Immature natural killer cell (primary cell): Measurements from ENCODE around the gene USP6NL. TPM values are rescaled to one million over a fixed set of nuclear protein-coding genes. Genes with fewer than 3 reads are reported as not detected.

Experiments used
- DNase-seq, 3 donors: peaks; one replicate each; pipeline ENCODE4 v3.0.0; 2022; ENCODE audit warnings: mixed read lengths in 1 of 3
- H3K27ac Mint-ChIP-seq, 6 donors: one replicate each; pipeline ENCODE4 v1.8.0; 2020; ENCODE audit warnings: mixed read lengths in 6 of 6, mild to moderate bottlenecking in 5 of 6, inconsistent platforms in 4 of 6, moderate library complexity in 3 of 6
- H3K27me3 Mint-ChIP-seq, 3 donors: one replicate each; pipeline ENCODE4 v1.8.0; 2020 to 2021; ENCODE audit warnings: low read depth in 3 of 3, mild to moderate bottlenecking in 3 of 3, mixed read lengths in 3 of 3, moderate library complexity in 3 of 3, inconsistent platforms in 1 of 3
- H3K36me3 Mint-ChIP-seq, 3 donors: one replicate each; pipeline ENCODE4 v1.8.0; 2020; ENCODE audit warnings: mixed read lengths in 3 of 3, inconsistent platforms in 2 of 3, mild to moderate bottlenecking in 2 of 3
- H3K4me1 Mint-ChIP-seq, 2 donors: one replicate each; pipeline ENCODE4 v1.8.0; 2020; ENCODE audit warnings: inconsistent platforms in 2 of 2, mild to moderate bottlenecking in 2 of 2, mixed read lengths in 2 of 2, moderate library complexity in 1 of 2
- H3K4me3 Mint-ChIP-seq, 5 donors: one replicate each; pipeline ENCODE4 v1.8.0; 2020; ENCODE audit warnings: mild to moderate bottlenecking in 5 of 5, mixed read lengths in 5 of 5, inconsistent platforms in 3 of 5, moderate library complexity in 3 of 5
- H3K9me3 Mint-ChIP-seq, 6 donors: one replicate each; pipeline ENCODE4 v1.8.0; 2020; ENCODE audit warnings: mild to moderate bottlenecking in 6 of 6, mixed read lengths in 6 of 6, inconsistent platforms in 4 of 6, moderate library complexity in 3 of 6
- polyA plus RNA-seq, 3 donors: library from polyadenylated mRNA; unstranded; fragments of 300-500 nt; fragmentation: Illumina TruSeq; gene quantifications; one replicate each; pipeline ENCODE4 v1.2.3, GENCODE V29; 2021

USP6NL gene
- polyA plus RNA-seq, result 1 to 10 TPM in 2 of 3 donors, under 1 TPM in 1; 0.08 to 2.3 (median 1.1) TPM

DNA sequence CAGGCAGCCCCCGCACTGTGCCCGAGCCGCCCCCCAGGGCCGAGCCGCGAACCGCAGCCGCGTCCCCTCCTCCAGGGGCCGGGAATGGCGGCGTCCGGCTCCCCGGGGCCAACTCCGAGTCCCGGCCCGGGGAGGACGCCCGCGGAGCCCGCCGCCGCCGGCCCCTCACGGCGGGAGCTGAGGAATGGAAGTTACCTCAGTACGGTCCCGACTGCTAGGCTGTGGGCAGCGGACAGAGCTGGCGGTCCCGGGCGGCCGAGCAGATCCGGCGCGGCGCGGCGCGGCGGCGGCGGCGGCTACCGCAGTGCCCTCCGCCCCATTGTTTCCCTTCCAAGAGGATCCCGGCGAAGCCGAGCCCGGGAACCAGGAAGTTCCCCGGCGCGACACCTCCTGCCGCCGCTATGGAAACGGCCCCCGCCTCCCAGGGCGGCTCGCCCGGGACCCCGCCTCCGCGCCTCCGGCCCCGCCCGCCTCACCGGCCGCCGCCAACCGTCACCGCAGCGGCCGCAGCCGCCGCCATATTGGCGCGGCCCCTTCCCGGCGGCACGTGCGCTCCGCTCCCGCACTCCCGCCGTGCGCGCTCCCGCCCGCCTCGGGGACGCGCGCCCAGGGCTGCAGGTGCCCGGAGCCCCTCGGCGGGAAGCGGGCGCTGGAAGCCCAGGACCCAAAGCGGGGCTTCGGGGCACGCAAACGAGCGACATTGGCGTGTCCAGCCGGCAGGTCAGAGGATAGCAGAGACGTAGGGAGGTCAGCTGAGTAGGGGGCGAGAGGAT, at the start of gene USP6NL:
TSS of gene USP6NL (minus strand) at position 403 of the 773 bp plus-strand sequence. CDS start 14,016 bp downstream, outside the sequence.
- peak; percentile 40 to 57 (median 51) for DNase-seq
- Mint-ChIP-seq H3K9me3 (no peaks in the 10 kb centered on the region), H3K36me3 (no peaks in the 10 kb centered on the region), H3K27me3 (peaks cover 16 to 22% (median 21%) of the 10 kb centered on the region in 3 donors), H3K4me3 (peak within 1 kb of the TSS; percentile 90 to 93 (median 93)), H3K4me1 (peaks cover 12 to 22% of the 10 kb centered on the region in 2 donors), H3K27ac (peak within 1 kb of the TSS; percentile 30 to 82 (median 69))

DNA sequence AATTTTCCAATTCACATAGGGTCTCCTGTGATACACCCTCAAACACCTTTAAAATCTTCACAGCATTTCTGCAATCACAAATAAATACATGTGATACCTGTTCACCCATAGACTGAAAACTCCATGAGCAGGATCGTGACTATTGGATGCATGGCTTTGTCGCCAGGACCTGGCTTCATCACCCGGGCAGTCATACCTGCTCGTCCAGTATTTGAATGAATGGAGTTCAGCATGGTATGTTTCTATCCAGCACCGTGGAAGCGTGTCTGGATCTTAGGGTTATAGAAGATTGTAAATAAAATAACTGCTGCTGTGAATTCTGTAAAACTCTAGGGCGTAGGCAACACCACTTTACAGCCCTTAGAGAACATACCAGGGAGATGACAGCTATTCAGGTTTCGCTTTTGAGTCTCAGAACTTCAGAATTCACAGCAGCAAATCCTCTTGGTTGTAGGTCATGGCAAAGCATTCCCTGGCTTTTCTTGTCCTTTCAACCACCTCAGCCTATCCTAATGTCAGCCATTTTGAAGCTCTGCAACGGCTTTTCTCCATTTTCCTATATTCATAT, 47.4 kb upstream of the USP6NL start:
- Mint-ChIP-seq H3K4me1 (peaks cover 13 to 25% of the 10 kb centered on the region in 2 donors), H3K36me3 (no peaks in the 10 kb centered on the region), H3K27me3 (peaks cover 3 to 10% (median 7%) of the 10 kb centered on the region in 3 donors), H3K9me3 (peaks cover 0 to 2% (median 0%) of the 10 kb centered on the region in 6 donors), H3K27ac (no peak overlapping the region), H3K4me3 (no peak overlapping the region)
- no peak for DNase-seq

DNA sequence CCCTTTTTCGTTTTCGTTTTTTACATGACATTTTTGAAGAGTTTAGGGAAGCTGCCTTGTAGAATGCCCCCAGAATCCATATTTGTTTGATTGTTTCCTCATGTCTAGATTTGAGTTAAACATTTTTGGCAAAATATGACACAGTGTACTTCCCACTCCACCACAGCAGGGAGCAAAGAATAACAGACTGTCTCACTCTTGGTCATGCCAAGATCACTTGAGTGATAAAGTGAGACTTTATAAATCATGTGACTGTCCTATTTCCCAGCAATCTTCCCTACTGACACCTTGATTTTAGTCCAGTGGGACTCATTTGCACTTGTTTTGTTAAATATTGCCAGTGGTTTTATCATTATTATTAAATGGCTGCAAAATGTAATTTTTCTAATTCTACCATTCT, 44.4 kb upstream of the USP6NL start:
- Mint-ChIP-seq H3K36me3 (no peaks in the 10 kb centered on the region), H3K27me3 (peaks cover 3 to 12% (median 4%) of the 10 kb centered on the region in 3 donors), H3K27ac (no peak overlapping the region), H3K4me3 (no peak overlapping the region), H3K9me3 (no peaks in the 10 kb centered on the region), H3K4me1 (peaks cover 1% of the 10 kb centered on the region in 2 donors)
- no peak for DNase-seq

DNA sequence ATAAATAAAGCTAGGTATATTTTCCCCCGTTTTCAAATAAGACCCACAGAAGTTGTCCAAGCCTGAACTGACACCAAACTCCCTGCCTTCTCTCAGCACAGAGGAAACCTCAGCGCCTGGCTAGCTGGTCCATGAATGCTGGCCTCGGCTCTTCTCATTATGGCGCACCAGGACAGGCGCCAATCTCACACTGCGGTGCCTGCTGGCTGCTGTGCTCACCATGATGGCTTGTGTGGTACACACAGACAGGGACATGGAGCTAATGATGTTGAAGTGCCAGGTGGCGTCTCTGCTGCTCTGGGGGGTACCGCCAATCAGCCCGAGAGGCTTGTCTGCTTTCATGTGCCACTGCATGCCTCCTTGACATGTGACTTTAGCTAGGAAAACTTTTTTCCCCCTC, 43.2 kb upstream of the USP6NL start:
- Mint-ChIP-seq H3K4me1 (no peaks in the 10 kb centered on the region), H3K27ac (no peak overlapping the region), H3K36me3 (no peaks in the 10 kb centered on the region), H3K4me3 (no peak overlapping the region), H3K9me3 (no peaks in the 10 kb centered on the region), H3K27me3 (peaks cover 3 to 10% (median 3%) of the 10 kb centered on the region in 3 donors)
- no peak for DNase-seq

DNA sequence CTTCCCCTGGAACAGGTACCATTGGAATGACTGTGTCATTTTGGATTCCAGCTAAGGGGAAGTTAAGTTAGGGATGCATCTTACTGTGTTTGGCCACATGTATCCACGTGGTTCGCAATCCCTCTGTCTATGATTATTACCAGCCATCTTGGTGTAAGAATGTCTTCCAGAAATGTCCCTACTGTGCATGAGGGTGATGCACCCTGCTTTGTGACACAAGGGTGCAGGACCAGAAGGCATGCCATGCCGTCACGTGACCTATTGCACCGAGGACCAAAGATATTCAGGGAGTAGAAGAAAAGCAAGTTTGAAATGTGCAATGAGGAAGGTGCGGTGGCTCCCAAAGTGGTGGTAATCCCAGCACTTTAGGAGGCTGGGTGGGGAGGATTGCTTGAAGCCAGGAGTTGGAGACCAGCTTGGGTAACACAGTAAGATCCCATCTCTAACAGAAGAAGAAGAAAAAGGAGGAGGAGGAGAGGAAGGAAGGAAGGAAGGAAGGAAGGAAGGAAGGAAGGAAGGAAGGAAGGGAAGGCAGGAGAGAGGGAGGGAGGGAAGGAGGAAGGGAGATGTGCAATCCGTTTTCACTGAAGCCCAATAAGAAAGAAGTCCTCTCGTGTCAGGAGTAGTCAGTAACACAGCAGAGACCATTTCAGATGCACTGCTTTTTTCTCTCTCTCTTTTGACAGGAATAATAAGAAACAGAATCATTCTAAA, 42.5 kb upstream of the USP6NL start:
- H3K4me1 Mint-ChIP-seq, result no peaks in the 10 kb centered on the region
- no peaks in the 10 kb centered on the region for H3K9me3 Mint-ChIP-seq
- H3K27me3 Mint-ChIP-seq, result peaks cover 3 to 11% (median 3%) of the 10 kb centered on the region in 3 donors
- H3K36me3 Mint-ChIP-seq, result no peaks in the 10 kb centered on the region
- H3K27ac Mint-ChIP-seq, result no peak overlapping the region
- no peak for DNase-seq
- H3K4me3 Mint-ChIP-seq, result no peak overlapping the region

DNA sequence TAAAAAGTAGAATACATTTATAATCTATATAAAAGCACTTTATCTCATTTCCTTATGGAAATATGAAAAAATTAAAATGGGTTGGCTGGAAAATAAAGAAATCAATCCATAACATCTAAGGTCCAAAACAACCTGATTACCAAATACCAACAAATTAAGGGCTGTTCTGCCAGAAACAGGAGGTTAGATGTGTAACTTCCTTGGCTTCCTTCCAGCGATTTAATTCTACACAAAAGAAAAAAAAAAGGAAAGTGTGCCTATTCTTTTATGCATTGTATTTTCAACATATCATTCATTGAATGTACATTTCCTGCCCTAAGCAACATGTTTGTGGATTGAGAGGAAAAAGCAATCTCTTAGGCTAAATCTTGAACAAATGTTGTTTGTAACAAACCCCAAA, 36.2 kb upstream of the USP6NL start:
- Mint-ChIP-seq H3K4me3 (no peak overlapping the region), H3K27ac (no peak overlapping the region), H3K9me3 (no peaks in the 10 kb centered on the region), H3K4me1 (no peaks in the 10 kb centered on the region), H3K36me3 (no peaks in the 10 kb centered on the region), H3K27me3 (peaks cover 0 to 13% (median 3%) of the 10 kb centered on the region in 3 donors)
- DNase-seq, result no peak

DNA sequence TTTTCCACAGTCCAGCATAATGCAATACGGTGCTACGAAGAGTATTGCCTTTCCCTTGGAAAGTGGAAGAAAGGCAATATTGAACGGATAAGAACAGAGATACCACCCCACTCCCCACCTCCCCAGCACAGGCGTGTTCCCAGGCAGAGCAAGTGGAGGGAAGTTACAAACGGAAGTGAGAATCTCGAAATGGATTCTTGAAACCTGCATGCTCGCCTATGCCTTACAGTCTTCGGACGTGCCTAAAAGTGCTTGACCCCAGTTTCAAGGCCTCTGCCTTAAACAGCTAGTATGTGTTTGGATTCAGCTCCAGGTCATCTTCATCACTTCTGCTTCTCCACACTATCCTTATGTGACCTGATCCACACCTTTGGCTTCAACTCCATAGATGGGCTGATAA, 35.0 kb upstream of the USP6NL start:
- Mint-ChIP-seq H3K36me3 (no peaks in the 10 kb centered on the region), H3K4me3 (no peak overlapping the region), H3K9me3 (no peaks in the 10 kb centered on the region), H3K27me3 (peaks cover 0 to 16% (median 4%) of the 10 kb centered on the region in 3 donors), H3K4me1 (no peaks in the 10 kb centered on the region), H3K27ac (no peak overlapping the region)
- DNase-seq, result no peak

DNA sequence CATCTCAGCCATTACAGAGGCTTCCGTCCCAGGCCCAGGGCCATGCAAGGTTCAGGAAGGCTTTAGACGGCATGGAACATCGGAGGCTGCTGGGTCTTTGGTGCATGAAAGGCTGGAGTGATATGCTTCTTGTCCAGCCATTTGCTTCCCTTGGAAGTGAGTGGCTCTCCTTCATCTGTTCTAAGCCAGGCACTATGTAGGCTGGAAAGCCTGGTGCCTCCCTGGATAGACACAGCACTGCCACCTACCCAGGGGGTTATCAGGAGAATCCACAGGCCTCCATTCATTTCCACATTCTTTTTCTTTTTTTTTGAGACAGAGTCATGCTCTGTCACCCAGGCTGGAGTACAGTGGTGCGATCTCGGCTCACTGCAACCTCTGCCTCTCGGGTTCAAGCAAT, 31.6 kb upstream of the USP6NL start:
- Mint-ChIP-seq H3K9me3 (no peaks in the 10 kb centered on the region), H3K27me3 (peaks cover 0 to 21% (median 6%) of the 10 kb centered on the region in 3 donors), H3K36me3 (peaks cover 0 to 3% (median 0%) of the 10 kb centered on the region in 3 donors), H3K4me1 (no peaks in the 10 kb centered on the region), H3K27ac (no peak overlapping the region), H3K4me3 (no peak overlapping the region)
- no peak for DNase-seq

DNA sequence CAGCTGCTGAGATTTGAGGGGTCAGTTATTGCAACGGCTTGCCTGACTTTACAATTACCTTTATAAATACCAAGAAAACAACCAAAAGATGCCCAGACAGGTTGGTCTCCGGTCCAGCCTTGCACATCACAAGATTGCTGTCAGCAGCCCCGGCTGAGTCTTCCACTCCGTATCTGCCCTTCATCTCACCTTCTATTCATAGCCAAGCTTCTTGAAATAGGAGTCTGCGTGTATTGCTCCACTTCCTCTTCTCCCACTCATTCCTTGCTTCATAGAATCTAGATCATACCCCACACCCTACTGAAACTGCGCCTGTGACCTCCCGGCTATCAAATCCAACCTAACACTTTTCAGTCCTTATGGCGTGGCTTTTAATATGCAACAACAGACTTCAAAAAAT, 31.1 kb upstream of the USP6NL start:
- DNase-seq, result no peak
- Mint-ChIP-seq H3K27ac (peak overlapping the region in 1 of 6 donors; percentile 12), H3K4me1 (no peaks in the 10 kb centered on the region), H3K4me3 (no peak overlapping the region), H3K36me3 (peaks cover 0 to 3% (median 0%) of the 10 kb centered on the region in 3 donors), H3K27me3 (peaks cover 0 to 21% (median 6%) of the 10 kb centered on the region in 3 donors), H3K9me3 (no peaks in the 10 kb centered on the region)

DNA sequence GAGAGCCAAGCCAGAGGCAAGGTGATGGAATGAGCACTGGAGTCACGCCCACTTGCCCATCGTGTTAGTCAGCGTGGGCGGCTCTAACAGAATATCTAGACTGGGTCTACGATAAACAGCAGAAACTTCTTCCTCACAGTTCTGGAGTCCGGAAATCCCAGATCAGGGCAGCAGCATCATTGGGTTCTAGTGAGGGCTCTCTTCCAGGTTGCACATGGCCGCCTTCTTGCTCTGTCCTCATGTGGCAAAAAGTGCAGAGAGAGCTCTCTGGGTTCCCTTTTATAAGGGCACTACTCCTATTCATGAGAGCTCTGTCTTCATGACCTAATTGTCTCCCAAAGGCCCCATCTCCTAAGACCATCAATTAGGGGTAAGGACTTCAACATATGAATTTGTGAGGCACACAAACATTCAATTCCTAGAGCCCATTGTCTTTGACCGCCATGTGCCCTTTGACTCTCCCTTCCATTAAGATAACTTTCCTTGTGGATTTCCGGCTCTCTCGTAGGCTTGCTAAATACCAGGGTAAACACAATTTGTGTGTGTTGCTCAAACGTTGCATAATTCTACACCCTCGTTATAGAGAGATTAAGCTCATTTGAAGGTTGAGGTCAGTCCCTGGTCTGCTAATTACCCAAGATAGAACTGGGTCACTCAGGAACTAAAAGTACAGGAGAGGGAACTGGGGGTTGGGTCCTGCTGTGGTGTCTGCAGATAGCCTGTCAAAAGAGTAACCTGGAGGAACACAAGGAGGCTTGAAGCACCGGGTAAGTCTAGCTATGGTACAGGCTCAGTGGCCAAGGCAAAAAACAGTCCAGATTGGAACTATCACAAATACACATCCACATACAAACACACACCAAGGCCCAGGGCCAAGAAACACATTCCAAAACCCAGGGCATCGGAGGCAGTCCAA, 28.7 kb upstream of the USP6NL start:
- Mint-ChIP-seq H3K36me3 (peaks cover 0 to 7% (median 0%) of the 10 kb centered on the region in 3 donors), H3K27me3 (peaks cover 7 to 24% (median 8%) of the 10 kb centered on the region in 3 donors), H3K27ac (no peak overlapping the region), H3K4me3 (no peak overlapping the region), H3K4me1 (no peaks in the 10 kb centered on the region), H3K9me3 (no peaks in the 10 kb centered on the region)
- no peak for DNase-seq

DNA sequence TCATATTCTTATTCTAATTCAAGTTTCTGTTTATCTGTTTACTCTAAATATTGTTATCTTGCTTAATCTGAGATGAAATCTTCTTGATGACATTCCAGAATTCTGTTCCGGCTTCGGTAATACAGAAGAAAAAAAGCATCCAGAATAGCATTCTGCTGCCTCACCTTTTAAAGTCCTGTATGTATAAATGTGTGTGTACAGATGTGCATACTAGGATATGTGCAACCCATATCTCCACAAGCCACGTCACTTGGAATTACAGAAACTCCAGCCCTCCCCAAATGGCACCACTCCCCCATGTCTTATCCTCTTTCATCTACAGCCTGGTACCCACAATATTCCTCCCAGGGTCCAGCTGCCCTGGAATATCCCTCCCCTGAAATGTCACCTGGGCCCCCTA, 27.9 kb upstream of the USP6NL start:
- H3K27ac Mint-ChIP-seq, result no peak overlapping the region
- DNase-seq, result no peak
- H3K9me3 Mint-ChIP-seq, result no peaks in the 10 kb centered on the region
- H3K27me3 Mint-ChIP-seq, result peaks cover 7 to 24% (median 8%) of the 10 kb centered on the region in 3 donors
- no peaks in the 10 kb centered on the region for H3K4me1 Mint-ChIP-seq
- peaks cover 0 to 7% (median 0%) of the 10 kb centered on the region in 3 donors for H3K36me3 Mint-ChIP-seq
- H3K4me3 Mint-ChIP-seq, result no peak overlapping the region

DNA sequence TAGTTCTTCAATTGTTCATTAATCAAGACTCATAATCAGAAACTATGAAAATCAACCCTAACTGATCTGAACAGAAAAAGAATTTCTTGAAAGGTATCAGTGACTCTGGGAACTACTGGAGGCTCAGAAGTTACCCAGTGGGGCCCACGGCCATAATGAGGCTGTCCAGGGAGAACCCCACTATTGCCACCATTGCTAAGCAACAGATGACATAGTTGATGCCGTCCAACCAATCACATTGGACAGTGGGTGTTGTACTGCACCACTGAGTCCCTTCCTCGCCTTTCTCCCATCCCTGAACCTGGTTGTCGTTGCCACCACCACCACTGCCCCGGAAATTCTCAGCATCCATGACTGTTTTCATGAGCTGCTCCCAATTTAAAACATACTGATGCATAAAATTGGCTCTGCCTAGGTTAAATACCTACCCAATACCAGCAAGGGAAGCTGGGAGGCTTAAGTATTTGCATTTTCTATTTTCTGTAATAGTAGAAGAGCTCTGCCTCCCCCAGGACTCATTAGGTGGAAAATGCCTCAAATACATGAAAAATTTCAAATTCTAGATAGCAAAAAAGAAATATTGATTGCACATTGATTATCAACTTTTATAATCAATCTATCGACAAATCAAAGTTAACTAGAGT, 26.7 kb upstream of the USP6NL start:
- DNase-seq, result no peak
- H3K4me1 Mint-ChIP-seq, result peaks cover 4 to 6% of the 10 kb centered on the region in 2 donors
- no peaks in the 10 kb centered on the region for H3K9me3 Mint-ChIP-seq
- H3K27me3 Mint-ChIP-seq, result peaks cover 5 to 24% (median 7%) of the 10 kb centered on the region in 3 donors
- no peak overlapping the region for H3K27ac Mint-ChIP-seq
- peaks cover 0 to 7% (median 0%) of the 10 kb centered on the region in 3 donors for H3K36me3 Mint-ChIP-seq
- H3K4me3 Mint-ChIP-seq, result no peak overlapping the region
